HG02623 (cell line): ENCODE results near the gene PTK7.

Source experiments
- ATAC-seq: cut with Tn5 transposase; IDR thresholded peaks from one replicate; pipeline ENCODE4 v1.9.1; 2021; ENCODE audit warnings: moderate library complexity; ENCODE audit not compliant: unreplicated experiment

Gene PTK7

DNA sequence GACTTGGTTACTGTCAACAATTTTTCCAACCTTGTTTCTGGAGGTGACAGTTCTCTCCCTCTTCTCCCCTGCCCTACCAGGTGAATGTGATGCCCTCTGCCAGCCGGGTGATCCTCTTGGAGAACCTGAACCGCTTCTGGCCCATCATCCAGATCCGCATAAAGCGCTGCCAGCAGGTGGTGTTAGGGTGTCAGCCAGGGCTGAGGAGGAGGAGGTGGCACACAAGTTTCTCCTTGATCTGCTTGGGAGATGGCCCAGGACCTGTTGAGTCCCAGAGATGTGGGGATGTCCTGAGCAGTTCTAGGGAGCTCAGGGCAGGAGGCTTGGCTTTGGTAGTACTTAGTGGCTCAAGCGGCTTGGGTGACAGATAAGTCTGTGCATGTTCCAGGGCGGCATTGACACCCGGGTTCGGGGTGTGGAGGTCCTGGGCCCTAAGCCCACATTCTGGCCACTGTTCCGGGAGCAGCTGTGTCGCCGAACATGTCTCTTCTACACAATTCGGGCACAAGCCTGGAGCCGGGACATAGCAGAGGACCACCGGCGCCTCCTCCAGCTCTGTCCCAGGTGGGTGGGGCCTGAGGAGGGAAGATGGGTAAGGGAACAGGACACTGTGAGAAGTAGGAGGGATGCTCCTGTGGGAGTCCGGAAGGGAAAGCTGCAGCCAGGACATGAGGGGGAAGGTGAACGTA is 127.1 kb downstream of the PTK7 start:
- no peak for ATAC-seq

GRCh38 chr6:43203718-43204095 is 127.6 kb downstream of the PTK7 start:
- no peak for ATAC-seq

DNA sequence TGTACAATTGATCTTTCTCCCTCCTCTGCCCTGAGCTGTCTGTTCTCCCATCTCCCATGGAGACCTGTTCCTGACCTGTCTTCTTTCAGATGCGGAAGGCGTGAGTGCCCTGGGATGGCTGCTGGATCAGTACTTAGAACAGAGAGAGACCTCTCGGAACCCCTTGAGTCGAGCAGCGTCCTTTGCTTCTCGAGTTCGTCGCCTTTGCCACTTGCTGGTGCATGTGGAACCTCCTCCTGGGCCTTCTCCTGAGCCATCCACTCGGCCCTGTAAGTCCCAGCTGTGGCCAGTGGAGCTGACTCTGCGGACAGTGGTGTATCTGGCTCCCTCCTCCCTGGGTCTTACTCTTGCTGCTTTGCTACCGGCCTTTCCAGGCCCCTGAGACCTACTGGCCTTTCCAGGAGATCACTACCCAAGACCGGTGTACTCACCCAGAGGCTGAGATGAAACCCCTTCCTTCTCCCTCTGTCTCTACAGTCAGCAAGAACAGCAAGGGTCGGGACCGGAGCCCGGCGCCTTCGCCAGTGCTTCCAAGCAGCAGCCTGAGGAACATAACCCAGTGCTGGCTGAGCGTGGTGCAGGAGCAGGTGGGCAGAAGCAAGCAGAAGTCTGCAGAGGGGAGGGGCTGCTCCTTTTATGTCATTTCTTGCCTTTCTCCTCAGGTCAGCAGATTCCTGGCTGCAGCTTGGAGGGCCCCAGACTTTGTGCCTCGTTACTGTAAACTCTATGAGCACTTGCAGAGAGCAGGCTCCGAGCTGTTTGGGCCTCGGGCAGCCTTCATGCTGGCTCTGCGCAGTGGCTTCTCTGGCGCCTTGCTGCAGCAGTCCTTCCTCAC is 128.4 kb downstream of the PTK7 start:
- no peak for ATAC-seq

DNA sequence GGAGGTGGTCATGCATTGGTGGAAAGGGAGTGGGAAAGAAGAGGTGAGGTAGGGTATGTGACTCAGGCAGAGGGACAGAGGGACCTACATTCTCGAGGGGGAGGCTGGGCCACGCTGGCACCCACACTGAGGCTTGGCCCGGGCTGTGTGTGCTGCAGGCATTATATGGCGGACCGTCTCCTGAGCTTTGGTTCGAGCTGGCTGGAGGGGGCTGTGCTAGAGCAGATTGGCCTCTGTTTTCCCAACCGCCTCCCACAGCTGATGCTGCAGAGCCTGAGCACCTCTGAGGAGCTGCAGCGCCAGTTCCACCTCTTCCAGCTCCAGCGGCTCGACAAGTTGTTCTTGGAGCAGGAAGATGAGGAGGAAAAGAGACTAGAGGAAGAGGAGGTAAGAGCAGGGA is 129.7 kb downstream of the PTK7 start:
- ATAC-seq: no peak

- no peak for ATAC-seq
These were observed 131.2 kb downstream of the PTK7 start for GRCh38 chr6:43207286-43207685.
